ENCODE measurements around the gene ACSS3. TPM values are rescaled to one million over a fixed set of nuclear protein-coding genes. Genes with fewer than 3 reads are reported as not detected.
"Not testable (repeated sequence)": the region's sequence is repeated elsewhere in the genome, so short reads cannot be mapped to it uniquely, and the experiment has no call there.

ACSS3 gene
- total RNA-seq, 1 donor from 2014 or later = 14.6 TPM

DNA sequence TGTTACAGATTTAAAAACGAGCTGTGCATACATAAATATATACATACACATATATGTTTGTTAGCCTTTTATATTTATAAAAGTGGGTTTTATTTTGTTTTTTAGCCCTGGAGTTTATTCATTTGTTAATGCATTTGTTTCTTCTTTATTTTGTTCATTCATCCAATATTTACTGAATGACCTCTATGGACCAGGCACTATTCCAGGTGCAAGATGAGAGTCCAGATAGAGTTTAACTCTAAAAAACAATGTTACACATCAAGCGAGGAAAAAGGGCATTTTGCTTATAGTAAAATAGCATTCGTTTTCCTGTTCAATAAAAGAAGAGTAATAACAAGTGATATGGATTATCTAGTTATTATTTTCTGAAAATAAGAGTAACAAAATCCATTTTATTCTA lies 14.2 kb downstream of the ACSS3 start:
- Histone ChIP-seq H3K4me3 (ENCODE audit: low read length in 3 of 3) (no peak overlapping the region), H3K36me3 (ENCODE audit: control insufficient read depth in 3 of 3, insufficient read depth in 3 of 3, low read length in 3 of 3) (no peaks in the 10 kb centered on the region), H3K27ac (ENCODE audit: low read depth, low read length) (no peak overlapping the region), H3K9me3 (ENCODE audit: control insufficient read depth in 3 of 3, low read length in 3 of 3) (no peaks in the 10 kb centered on the region), H3K4me1 (ENCODE audit: control insufficient read depth in 3 of 3, insufficient read depth in 3 of 3, low read length in 3 of 3) (peaks cover 3 to 5% (median 3%) of the 10 kb centered on the region in 3 donors), H3K9ac (ENCODE audit: low read depth in 1 of 3, low read length in 3 of 3) (no peak overlapping the region), H3K27me3 (ENCODE audit: control insufficient read depth in 3 of 3, insufficient read depth in 3 of 3, low read length in 3 of 3) (no peaks in the 10 kb centered on the region)

DNA sequence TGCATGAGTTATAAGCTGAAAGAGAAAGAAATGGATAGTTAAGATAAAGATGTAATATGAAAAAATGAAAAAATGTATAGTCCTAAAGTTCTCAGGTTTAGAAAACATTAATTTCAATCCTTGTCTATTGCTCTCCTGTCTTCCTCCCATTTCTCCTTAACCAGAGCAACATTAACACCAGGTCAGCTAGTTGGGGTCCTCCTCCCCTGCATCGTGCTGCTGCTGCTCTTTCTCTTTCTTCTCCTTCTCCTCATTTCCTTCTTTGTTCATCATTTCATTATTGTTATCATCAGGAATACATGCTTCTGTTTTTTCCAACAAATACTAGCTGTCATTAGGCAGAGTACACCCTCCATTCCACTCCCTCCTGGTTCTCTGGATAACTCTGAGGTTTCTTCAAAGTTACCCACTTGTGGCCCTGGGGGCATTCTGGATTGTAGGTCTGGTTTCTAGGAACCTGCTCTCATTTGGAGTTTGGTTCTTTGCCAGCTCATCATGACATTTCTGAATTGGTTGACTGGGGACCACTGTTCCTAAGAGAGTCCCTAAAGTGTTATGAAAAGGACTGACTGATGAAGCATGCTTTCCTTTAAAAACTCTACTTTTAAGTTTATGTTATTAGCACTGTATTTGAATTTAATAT lies 17.0 kb downstream of the ACSS3 start:
- peaks cover 3 to 5% (median 3%) of the 10 kb centered on the region in 3 donors for H3K4me1 ChIP-seq (ENCODE audit: control insufficient read depth in 3 of 3, insufficient read depth in 3 of 3, low read length in 3 of 3)
- H3K9me3 ChIP-seq (ENCODE audit: control insufficient read depth in 3 of 3, low read length in 3 of 3) = no peaks in the 10 kb centered on the region
- no peak overlapping the region for H3K4me3 ChIP-seq (ENCODE audit: low read length in 3 of 3)
- no peaks in the 10 kb centered on the region for H3K27me3 ChIP-seq (ENCODE audit: control insufficient read depth in 3 of 3, insufficient read depth in 3 of 3, low read length in 3 of 3)
- no peak overlapping the region for H3K9ac ChIP-seq (ENCODE audit: low read depth in 1 of 3, low read length in 3 of 3)
- no peaks in the 10 kb centered on the region for H3K36me3 ChIP-seq (ENCODE audit: control insufficient read depth in 3 of 3, insufficient read depth in 3 of 3, low read length in 3 of 3)
- H3K27ac ChIP-seq (ENCODE audit: low read depth, low read length) = no peak overlapping the region

DNA sequence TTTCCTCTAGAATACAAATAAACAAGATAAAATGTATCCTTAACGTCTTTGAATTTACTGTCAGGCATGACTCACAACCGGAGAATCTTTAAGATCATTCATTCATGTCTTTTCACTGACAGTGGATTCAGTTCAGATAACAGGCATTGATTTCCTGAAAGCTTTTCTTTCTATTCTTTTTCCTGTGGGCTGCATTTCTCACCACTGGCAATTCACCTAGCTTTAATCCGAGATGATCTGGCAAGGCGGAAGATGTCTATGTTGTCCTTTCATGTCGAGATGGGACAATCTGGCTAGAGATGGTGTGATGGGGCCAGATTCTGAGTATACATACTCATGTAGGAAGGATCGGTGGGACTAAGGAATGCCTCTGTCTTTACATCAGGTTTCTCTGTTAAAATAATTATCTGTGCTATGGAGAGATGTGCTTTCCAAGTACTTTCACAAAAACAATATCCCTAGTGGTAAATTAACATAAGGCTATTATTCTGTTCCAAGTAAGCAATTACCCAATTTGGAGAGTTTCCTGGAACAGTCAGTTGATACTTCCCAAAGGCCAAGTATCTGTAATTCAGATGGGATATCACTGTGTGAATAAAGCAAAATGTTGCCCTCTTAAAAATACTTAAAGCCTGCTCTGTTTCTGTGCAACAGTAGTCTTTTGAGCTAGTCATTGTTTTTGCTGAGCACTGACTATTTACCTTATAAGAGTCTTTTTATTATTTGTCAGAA lies 17.8 kb downstream of the ACSS3 start:
- no peaks in the 10 kb centered on the region for H3K27me3 ChIP-seq (ENCODE audit: control insufficient read depth in 3 of 3, insufficient read depth in 3 of 3, low read length in 3 of 3)
- no peak overlapping the region for H3K27ac ChIP-seq (ENCODE audit: low read depth, low read length)
- peaks cover 3 to 5% (median 3%) of the 10 kb centered on the region in 3 donors for H3K4me1 ChIP-seq (ENCODE audit: control insufficient read depth in 3 of 3, insufficient read depth in 3 of 3, low read length in 3 of 3)
- H3K36me3 ChIP-seq (ENCODE audit: control insufficient read depth in 3 of 3, insufficient read depth in 3 of 3, low read length in 3 of 3) = no peaks in the 10 kb centered on the region
- no peak overlapping the region for H3K9ac ChIP-seq (ENCODE audit: low read depth in 1 of 3, low read length in 3 of 3)
- H3K9me3 ChIP-seq (ENCODE audit: control insufficient read depth in 3 of 3, low read length in 3 of 3) = no peaks in the 10 kb centered on the region
- H3K4me3 ChIP-seq (ENCODE audit: low read length in 3 of 3) = no peak overlapping the region

DNA sequence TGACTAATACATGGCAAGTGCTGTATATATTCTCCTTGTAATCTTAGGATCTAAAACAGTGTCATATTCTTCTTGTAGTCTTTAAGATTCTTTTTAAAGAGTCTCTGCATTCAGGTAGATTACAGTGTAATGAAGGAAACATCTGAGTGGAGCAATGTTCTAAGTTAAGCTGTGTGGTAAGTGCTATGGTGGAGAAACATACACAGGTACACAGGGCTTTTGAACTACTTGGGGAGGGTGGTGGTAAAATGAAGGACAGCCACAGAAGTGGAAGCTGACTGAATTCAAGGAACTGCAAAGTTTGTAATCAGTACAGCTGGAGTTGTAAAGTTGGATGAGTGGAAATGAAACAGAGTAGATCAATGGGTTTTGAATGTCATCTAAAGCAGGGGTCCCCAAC lies 27.8 kb downstream of the ACSS3 start:
- no peak overlapping the region for H3K27ac ChIP-seq (ENCODE audit: low read depth, low read length)
- no peaks in the 10 kb centered on the region for H3K27me3 ChIP-seq (ENCODE audit: control insufficient read depth in 3 of 3, insufficient read depth in 3 of 3, low read length in 3 of 3)
- H3K4me3 ChIP-seq (ENCODE audit: low read length in 3 of 3) = no peak overlapping the region
- H3K9me3 ChIP-seq (ENCODE audit: control insufficient read depth in 3 of 3, low read length in 3 of 3) = no peaks in the 10 kb centered on the region
- peaks cover 0 to 3% (median 0%) of the 10 kb centered on the region in 3 donors for H3K36me3 ChIP-seq (ENCODE audit: control insufficient read depth in 3 of 3, insufficient read depth in 3 of 3, low read length in 3 of 3)
- no peak overlapping the region for H3K9ac ChIP-seq (ENCODE audit: low read depth in 1 of 3, low read length in 3 of 3)
- peaks cover 0 to 8% (median 0%) of the 10 kb centered on the region in 3 donors for H3K4me1 ChIP-seq (ENCODE audit: control insufficient read depth in 3 of 3, insufficient read depth in 3 of 3, low read length in 3 of 3)

DNA sequence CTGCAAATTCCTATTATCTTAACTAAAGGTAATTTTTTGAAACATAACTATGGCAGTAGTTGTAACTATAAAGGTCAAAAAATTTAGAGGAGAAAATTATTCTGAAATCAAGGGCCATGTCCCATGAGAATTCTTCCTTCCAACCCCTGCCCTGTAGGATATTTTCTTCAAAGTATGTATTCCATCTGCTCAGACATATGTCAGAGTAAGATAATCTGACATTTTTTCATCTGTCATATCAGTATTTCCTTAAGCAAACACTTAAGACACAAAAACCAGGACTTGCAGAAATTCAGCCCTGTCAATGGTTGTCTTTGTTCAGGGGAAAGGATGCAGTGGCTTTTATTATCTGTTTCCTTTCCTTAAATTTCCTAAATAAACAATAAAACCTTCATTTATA lies 36.3 kb downstream of the ACSS3 start:
- Histone ChIP-seq H3K4me1 (ENCODE audit: control insufficient read depth in 3 of 3, insufficient read depth in 3 of 3, low read length in 3 of 3) (no peaks in the 10 kb centered on the region), H3K36me3 (ENCODE audit: control insufficient read depth in 3 of 3, insufficient read depth in 3 of 3, low read length in 3 of 3) (peaks cover 2 to 8% (median 6%) of the 10 kb centered on the region in 3 donors), H3K9me3 (ENCODE audit: control insufficient read depth in 3 of 3, low read length in 3 of 3) (no peaks in the 10 kb centered on the region), H3K27ac (ENCODE audit: low read depth, low read length) (no peak overlapping the region), H3K27me3 (ENCODE audit: control insufficient read depth in 3 of 3, insufficient read depth in 3 of 3, low read length in 3 of 3) (no peaks in the 10 kb centered on the region), H3K9ac (ENCODE audit: low read depth in 1 of 3, low read length in 3 of 3) (no peak overlapping the region), H3K4me3 (ENCODE audit: low read length in 3 of 3) (no peak overlapping the region)

DNA sequence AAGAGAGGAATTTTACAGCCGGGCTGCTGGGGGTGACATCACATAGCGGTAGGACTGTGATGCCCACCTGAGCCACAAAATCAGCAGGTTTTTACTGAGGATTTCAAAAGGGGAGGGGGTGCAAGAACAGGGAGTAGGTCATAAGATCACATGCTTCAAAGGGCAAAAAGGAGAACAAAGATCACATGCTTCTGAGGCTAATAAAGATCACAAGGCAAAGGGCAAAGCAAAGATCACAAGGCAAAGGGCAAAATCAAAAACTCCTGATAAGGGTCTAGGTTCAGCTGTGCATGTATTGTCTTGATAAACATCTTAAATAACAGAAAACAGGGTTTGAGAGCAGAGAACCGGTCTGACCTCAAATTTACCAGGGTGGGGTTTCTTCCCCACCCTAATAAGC lies 41.2 kb downstream of the ACSS3 start:
- H3K27me3 ChIP-seq (ENCODE audit: control insufficient read depth in 3 of 3, insufficient read depth in 3 of 3, low read length in 3 of 3); H3K4me1 ChIP-seq (ENCODE audit: control insufficient read depth in 3 of 3, insufficient read depth in 3 of 3, low read length in 3 of 3); H3K9ac ChIP-seq (ENCODE audit: low read depth in 1 of 3, low read length in 3 of 3); H3K36me3 ChIP-seq (ENCODE audit: control insufficient read depth in 3 of 3, insufficient read depth in 3 of 3, low read length in 3 of 3); H3K4me3 ChIP-seq (ENCODE audit: low read length in 3 of 3); H3K9me3 ChIP-seq (ENCODE audit: control insufficient read depth in 3 of 3, low read length in 3 of 3); H3K27ac ChIP-seq (ENCODE audit: low read depth, low read length): not testable (repeated sequence)

DNA sequence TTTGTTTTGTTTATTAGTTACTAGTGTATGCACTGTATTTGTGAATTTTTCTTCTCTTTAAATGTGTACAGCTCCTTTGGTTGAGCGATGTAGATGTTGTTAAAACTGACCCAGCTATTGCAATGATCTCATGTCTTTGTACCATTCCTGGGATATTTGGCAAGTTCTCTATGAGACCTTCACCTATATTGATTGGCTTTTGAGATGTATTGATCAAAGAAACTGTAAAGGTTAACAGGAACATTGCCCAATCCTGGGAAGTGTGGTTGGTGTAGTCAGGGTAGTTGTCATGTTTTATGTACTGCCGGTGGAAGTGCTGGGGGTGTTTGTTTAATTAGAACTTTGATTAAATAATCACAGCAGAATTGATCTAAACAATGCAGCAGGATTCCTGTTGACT lies 43.1 kb downstream of the ACSS3 start:
- no peaks in the 10 kb centered on the region for H3K9me3 ChIP-seq (ENCODE audit: control insufficient read depth in 3 of 3, low read length in 3 of 3)
- no peaks in the 10 kb centered on the region for H3K4me1 ChIP-seq (ENCODE audit: control insufficient read depth in 3 of 3, insufficient read depth in 3 of 3, low read length in 3 of 3)
- no peaks in the 10 kb centered on the region for H3K27me3 ChIP-seq (ENCODE audit: control insufficient read depth in 3 of 3, insufficient read depth in 3 of 3, low read length in 3 of 3)

DNA sequence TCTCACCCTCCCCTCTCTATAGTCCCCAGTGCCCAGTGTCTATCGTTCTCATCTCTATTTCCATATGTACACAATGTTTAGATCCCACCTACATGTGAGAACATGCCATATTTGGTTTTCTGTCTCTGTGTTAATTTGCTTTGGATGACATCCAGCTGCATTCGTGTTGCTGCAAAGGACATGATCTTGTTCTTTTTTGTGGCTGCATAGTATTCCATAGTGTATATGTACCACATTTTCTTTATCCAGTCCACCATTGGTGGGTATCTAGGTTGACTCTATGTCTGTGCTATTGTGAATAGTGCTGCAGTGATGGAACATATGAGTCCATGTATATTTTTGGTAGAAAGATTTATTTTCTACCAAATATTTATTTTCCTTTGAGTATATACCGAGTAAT lies 45.7 kb downstream of the ACSS3 start:
- peaks cover 0 to 3% (median 0%) of the 10 kb centered on the region in 3 donors for H3K36me3 ChIP-seq (ENCODE audit: control insufficient read depth in 3 of 3, insufficient read depth in 3 of 3, low read length in 3 of 3)
- H3K27me3 ChIP-seq (ENCODE audit: control insufficient read depth in 3 of 3, insufficient read depth in 3 of 3, low read length in 3 of 3) = no peaks in the 10 kb centered on the region
- H3K9me3 ChIP-seq (ENCODE audit: control insufficient read depth in 3 of 3, low read length in 3 of 3) = no peaks in the 10 kb centered on the region
- H3K27ac ChIP-seq (ENCODE audit: low read depth, low read length) = no peak overlapping the region
- H3K4me3 ChIP-seq (ENCODE audit: low read length in 3 of 3) = no peak overlapping the region
- H3K9ac ChIP-seq (ENCODE audit: low read depth in 1 of 3, low read length in 3 of 3) = no peak overlapping the region
- H3K4me1 ChIP-seq (ENCODE audit: control insufficient read depth in 3 of 3, insufficient read depth in 3 of 3, low read length in 3 of 3) = no peaks in the 10 kb centered on the region

More for the DNA sequence above, 43.1 kb downstream of the ACSS3 start:
- Histone ChIP-seq H3K36me3 (ENCODE audit: control insufficient read depth in 3 of 3, insufficient read depth in 3 of 3, low read length in 3 of 3) (peaks cover 2 to 4% (median 3%) of the 10 kb centered on the region in 3 donors), H3K9ac (ENCODE audit: low read depth in 1 of 3, low read length in 3 of 3) (no peak overlapping the region), H3K4me3 (ENCODE audit: low read length in 3 of 3) (no peak overlapping the region), H3K27ac (ENCODE audit: low read depth, low read length) (no peak overlapping the region)

DNA sequence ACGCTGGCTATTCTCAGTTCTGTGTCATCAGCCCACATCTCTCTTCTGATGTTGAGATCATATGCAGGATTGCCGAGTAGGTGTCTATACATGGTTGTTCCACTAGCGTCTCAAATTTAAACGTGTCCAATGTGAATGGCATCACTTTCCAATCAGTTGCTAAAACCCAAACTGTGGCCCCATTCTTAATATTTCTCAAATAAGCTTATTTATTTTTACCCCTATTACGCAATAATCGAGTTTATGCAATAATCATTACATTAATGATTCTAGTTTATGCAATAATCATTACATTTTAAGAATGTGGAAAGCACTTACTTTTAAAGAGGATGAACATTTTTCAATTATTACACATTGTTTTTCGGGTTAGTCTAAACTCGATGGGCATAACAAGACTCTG lies 47.8 kb downstream of the ACSS3 start:
- H3K4me1 ChIP-seq (ENCODE audit: control insufficient read depth in 3 of 3, insufficient read depth in 3 of 3, low read length in 3 of 3) = no peaks in the 10 kb centered on the region
- H3K9me3 ChIP-seq (ENCODE audit: control insufficient read depth in 3 of 3, low read length in 3 of 3) = no peaks in the 10 kb centered on the region
- no peak overlapping the region for H3K27ac ChIP-seq (ENCODE audit: low read depth, low read length)
- no peaks in the 10 kb centered on the region for H3K36me3 ChIP-seq (ENCODE audit: control insufficient read depth in 3 of 3, insufficient read depth in 3 of 3, low read length in 3 of 3)
- no peak overlapping the region for H3K9ac ChIP-seq (ENCODE audit: low read depth in 1 of 3, low read length in 3 of 3)
- no peak overlapping the region for H3K4me3 ChIP-seq (ENCODE audit: low read length in 3 of 3)
- no peaks in the 10 kb centered on the region for H3K27me3 ChIP-seq (ENCODE audit: control insufficient read depth in 3 of 3, insufficient read depth in 3 of 3, low read length in 3 of 3)

DNA sequence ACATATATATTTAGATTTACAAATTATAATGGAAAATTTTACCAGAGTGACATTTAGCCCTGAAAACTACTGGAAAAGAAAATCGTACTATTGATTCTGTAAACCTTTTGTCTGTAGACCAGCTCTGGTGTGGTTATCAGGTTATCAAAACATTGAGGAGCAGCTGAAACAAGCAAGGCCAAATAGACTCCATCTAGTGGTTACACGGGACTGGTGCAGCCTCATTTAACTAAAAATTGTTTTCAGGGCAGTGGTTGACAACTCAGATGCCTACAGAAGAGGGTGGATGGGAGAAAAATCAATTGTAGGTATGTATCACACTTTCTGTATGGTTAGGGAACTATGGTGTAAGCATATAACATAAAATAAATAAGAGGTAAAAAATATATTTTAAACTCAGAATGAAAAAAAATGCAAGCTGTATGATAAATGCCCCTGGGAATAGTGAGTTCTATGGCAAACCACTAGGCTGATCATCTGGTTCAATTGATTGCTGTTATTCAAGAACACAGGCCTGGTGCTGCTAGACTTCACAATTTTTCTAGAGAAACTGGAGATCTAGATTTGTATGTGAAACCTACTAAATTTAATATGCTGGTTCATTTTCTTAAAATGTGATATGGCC lies 51.2 kb downstream of the ACSS3 start:
- H3K9ac ChIP-seq (ENCODE audit: low read depth in 1 of 3, low read length in 3 of 3) = no peak overlapping the region
- H3K4me3 ChIP-seq (ENCODE audit: low read length in 3 of 3) = no peak overlapping the region
- no peaks in the 10 kb centered on the region for H3K4me1 ChIP-seq (ENCODE audit: control insufficient read depth in 3 of 3, insufficient read depth in 3 of 3, low read length in 3 of 3)

More for the DNA sequence above, 51.2 kb downstream of the ACSS3 start:
- no peak overlapping the region for H3K27ac ChIP-seq (ENCODE audit: low read depth, low read length)
- no peaks in the 10 kb centered on the region for H3K27me3 ChIP-seq (ENCODE audit: control insufficient read depth in 3 of 3, insufficient read depth in 3 of 3, low read length in 3 of 3)
- H3K9me3 ChIP-seq (ENCODE audit: control insufficient read depth in 3 of 3, low read length in 3 of 3) = no peaks in the 10 kb centered on the region
- no peaks in the 10 kb centered on the region for H3K36me3 ChIP-seq (ENCODE audit: control insufficient read depth in 3 of 3, insufficient read depth in 3 of 3, low read length in 3 of 3)
